Embryonic facial prominence (tissue), 1 donor: ENCODE data around the gene SFPQ.
A peak's percentile ranks its signal among the peaks of the same experiment; 100 is the strongest.
"Not testable (repeated sequence)": the region's sequence is repeated elsewhere in the genome, so short reads cannot be mapped to it uniquely, and the experiment has no call there.

Source experiments
- DNase-seq: peaks from one replicate; pipeline ENCODE4 v3.0.0-alpha.2; 2016; ENCODE audit errors: extremely low spot score

SFPQ gene, protein sequence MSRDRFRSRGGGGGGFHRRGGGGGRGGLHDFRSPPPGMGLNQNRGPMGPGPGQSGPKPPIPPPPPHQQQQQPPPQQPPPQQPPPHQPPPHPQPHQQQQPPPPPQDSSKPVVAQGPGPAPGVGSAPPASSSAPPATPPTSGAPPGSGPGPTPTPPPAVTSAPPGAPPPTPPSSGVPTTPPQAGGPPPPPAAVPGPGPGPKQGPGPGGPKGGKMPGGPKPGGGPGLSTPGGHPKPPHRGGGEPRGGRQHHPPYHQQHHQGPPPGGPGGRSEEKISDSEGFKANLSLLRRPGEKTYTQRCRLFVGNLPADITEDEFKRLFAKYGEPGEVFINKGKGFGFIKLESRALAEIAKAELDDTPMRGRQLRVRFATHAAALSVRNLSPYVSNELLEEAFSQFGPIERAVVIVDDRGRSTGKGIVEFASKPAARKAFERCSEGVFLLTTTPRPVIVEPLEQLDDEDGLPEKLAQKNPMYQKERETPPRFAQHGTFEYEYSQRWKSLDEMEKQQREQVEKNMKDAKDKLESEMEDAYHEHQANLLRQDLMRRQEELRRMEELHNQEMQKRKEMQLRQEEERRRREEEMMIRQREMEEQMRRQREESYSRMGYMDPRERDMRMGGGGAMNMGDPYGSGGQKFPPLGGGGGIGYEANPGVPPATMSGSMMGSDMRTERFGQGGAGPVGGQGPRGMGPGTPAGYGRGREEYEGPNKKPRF

DNA sequence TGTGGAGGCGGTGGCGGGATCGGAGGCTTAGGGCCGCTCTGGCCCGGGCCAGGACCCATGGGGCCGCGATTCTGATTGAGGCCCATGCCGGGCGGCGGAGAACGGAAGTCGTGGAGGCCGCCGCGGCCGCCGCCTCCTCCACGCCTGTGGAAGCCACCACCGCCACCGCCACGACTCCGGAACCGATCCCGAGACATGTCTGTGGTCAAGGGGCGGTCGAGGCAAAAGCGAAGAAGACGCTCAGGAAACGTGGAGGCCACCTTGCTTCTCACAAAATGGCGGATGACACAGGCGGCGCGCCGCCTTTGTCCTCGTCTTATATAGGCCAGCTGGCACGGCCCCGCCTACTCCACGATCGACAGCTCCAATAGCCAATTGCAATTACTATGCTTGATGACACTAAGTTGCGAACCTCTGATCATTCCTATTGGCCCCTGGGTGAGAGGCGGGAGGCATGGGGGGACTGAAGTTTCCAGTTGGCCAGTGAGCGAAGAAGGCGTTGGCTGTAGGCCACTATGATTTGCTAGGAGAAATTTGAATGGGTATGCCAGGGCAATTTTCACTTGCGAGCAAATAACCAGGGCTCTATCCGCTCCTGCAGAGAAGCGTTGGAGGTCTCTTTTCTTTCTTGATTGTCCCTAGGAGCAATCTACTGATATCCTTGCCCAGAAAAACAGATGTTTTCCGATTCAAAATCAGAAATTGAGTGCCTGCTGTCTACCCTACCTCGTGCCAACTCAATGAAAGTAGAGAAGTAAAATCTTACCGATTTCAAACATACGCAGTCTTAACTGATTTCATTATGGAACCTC, at the start of gene SFPQ:
TSS of gene SFPQ (minus strand) at position 293 of the 812 bp plus-strand sequence. CDS start at position 197, 96 bp downstream.
- DNase-seq, result peak; percentile 99

DNA sequence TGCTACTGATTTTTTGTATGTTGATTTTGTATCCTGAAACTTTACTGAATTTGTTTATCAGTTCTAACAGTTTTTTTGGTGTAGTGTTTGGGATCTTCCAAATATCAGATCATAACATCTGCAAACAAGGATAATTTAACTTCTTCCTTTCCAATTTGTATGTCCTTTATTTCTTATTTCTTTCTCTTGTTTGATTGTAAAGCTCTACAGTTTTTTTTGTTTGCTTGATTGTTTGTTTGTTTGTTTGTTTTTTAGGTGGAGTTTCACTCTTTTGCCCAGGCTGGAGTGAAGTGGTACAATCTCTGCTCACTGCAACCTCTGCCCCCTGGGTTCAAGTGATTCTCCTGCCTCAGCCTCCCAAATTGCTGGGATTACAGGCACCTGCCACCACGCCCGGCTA, 43.8 kb upstream of the SFPQ start:
- not testable (repeated sequence) for DNase-seq

DNA sequence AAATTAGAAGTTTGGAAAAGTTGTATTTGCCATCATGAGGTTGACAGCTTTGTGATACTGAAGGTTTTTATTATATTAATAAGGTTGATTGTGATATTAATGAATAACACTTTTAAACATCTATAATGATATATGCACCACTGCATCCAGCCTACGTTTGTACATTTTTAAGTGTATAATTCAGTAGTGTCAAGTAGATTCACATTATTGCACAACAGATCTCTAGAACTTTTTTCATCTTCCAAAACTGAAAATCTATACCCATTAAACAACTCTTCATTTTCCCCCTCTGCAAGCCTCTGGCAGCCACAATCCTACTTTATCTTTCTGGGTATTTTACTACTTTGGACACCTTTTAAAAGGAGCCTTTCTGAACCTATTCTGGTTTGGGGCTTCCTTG, 38.3 kb upstream of the SFPQ start:
- DNase-seq, result no peak

DNA sequence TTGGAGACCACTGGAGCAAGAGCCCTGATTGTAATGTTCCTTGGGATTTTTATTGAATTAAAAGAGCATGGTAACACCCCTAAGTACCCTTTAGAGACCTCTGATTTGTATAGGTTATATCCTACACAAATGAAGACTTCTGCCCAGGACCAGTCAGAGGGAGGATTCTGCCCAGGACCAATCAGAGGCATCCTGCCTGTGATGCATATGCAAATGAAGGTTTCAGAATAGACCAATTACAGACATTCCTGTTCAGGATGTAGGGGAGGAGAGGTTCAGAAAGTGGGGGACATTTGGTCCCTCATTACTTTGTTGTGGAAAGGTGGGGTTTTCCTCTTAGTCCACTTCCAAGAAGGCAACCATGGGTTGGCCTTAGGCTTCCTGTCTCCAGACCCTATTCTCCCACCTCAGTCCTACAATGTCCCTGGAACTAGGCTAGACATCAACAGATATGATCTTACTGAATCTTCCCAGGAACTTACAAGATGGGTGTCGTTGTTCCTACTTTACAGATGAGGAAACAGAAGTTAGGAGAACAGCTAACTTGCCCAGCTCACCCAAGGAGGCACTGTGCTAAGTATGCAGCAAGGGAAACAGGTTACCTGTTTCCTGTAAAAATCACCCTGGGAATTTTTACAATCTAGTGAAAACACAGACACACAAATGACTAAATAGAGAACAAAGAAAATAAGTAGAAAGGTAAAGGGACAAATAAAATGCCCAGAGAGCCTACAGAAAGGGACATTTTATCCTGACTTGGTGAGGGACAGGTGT, 36.8 kb upstream of the SFPQ start:
- no peak for DNase-seq

DNA sequence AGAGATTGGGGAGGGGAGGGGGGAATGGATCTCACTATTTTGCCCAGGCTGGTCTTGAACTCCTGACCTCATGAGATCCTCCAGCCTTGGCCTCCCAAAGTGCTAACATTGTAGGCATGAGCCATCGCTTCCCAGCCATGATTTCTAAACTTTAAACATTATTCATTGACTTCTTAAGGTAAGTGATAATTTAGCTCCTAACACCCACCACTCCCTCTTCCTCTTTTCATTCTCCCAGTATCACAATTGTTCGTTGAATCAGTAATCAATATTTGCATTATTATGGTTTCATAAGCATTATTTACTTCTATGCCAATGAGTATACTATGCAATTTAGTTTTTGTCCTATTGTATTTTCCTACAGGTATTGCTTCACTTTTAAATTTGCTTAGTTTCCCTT, 33.6 kb upstream of the SFPQ start:
- DNase-seq, result no peak

DNA sequence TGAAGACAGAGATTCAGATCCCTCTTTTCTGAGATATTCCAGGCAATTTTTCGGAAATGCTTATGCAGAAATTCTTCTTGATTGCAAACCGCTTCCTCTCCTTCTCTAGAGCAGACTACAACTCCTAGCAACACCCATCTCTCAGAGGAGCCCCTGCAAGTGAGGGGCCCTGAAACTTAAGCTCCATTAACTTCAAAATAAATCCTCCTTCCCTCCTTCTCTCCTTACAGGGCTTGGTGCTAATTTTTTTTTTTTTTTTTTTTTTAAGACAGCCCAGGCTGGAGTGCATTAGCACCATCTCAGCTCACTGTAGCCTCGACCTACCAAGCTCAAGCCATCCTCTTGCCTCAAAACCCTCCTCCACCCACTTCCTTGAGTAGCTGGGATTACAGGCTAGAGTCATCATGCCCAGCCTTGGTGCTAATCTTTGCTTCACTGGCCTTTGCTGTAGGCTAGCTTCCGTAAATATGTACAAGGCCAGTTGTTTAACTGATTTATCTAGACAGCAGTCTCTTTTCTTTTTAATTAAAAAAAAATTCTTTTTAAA, 30.2 kb upstream of the SFPQ start:
- no peak for DNase-seq

DNA sequence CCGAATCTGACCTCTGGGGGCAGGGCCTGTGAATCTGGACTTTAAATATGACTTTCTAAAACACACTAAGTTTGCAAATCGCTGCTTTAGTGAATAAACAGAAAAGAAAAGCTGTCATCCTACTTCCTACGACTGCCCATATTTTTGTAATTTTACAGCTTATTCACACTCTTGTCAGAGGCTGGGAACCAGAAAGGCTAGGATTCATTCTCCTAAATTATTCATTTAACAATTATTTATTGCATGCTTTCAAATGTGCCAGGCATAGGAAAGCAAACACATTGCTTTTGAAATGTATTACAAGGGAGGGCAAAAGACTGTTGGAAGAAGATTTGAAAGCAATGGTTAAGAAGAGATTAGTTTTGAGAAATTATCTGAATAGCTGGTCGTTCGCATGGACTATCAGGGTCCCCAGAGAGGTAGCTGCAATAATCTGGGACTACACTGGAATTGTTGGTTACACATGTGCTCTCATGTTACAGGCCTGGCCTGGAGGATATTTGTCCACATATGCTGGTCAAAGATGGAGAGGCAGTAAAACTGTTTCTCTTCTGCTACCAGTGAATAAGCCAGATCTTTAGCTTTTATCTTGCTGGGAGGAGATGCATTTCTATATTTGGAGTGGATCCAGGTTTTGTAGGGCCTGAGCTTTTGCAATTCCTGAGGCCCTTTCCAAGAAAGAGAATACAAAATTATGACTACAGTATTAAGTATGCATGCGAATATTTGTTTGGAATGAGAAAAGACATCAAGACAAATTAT, 29.6 kb upstream of the SFPQ start:
- no peak for DNase-seq

DNA sequence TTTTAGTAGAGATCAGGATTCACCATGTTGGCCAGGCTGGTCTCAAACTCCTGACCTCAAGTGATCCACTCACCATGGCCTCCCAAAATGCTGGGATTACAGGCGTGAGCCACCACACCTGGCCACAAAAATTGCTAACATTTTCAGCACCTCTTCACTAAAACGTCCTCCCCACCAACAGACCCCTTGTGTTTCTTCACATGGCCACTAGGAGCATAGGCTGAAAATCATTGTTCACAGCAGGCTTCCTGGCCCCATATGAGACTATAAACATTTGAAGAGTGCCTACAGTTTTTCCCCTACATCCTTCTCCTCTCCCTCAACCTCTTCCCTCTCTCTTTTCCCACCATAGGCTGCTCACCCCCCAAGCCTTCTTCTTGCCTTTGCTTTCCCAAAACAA, 28.0 kb upstream of the SFPQ start:
- DNase-seq, result no peak

DNA sequence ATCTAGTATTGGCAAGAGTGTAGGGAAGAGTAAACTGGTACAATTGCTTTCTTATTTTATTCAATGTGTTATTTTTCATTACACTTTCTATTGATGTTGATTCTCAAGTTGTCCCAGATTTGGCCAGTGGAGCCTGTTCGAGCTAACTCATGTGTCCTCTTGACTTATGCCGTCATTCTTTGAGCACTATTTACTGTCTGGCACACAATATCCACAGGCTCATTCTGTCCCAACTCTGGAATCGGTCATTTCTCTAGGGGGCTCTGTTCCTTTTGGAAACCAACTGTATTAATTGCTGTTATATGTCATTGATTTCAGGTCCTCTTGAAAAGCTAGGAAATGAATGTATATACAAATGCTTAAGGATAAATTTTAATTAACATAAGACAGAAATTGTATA, 22.4 kb upstream of the SFPQ start:
- no peak for DNase-seq

DNA sequence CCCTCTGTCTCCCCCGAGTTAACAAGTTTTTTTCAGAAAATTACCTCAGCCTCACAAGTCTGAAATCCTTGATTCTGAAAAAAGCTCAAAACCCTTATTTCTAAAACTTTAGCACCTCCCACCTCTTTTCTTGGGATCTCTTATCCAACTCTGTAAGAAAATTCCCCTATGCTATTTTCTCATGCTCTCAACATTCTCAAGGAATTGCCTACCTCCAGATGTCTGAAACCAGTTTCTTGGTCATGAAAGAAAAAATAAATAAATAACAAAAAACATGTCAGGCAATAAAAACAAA, 18.1 kb upstream of the SFPQ start:
- DNase-seq, result no peak

DNA sequence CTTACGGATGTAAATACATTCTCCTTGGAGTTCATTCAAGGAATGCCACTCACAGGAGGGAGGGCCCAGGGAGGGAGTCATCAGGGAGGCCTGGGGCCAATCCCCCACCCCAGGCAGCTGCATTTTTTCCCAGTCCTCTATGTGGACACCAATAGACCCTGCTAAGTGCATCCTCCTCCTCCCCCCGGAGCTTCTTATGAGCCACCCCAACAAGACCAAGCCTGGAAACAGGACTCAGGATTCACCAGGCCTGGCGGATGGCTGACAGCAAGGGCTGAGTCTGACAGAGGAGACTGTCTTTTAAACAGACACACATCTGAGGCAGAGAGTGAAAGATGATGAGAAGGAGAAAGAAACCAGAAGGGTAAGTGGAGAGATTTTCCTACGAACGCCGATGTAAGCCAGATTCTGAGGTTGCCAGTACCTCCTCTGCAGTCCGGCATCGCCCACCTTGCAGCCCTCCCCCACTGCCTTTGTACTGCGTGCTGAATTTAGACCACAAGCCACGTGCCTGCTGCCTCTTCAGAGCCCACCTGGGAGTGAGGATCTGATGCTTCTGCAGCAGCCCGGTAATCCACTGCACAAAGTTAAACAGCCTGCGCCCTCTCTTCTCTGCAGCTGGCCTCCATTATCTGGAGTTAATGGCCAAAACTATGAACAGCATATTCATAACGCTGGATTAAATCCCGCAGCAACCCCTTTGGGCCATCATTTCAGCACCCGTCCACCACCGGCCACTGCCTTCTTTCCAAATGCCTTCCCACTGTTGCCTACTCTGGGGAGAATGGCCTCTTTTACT, 17.6 kb upstream of the SFPQ start:
- DNase-seq, result no peak

DNA sequence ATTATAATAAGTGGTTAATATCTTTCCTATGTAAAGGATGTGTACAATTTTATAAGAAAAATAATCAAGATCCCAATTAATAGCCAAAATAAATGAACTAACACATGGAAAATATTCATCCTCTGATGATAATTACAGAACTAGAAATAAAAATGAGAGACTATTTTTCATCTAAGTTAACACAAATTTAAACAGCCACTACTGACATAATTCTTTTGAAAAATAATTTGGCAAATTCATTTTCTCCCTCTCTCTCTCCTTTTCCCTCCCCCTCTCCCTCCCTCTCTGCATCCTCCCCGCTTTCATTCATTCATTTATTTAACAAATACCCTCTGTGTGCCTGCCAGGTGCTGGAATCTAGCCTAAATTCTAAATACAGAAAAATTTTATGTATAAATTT, 10.3 kb upstream of the SFPQ start:
- DNase-seq, result no peak

DNA sequence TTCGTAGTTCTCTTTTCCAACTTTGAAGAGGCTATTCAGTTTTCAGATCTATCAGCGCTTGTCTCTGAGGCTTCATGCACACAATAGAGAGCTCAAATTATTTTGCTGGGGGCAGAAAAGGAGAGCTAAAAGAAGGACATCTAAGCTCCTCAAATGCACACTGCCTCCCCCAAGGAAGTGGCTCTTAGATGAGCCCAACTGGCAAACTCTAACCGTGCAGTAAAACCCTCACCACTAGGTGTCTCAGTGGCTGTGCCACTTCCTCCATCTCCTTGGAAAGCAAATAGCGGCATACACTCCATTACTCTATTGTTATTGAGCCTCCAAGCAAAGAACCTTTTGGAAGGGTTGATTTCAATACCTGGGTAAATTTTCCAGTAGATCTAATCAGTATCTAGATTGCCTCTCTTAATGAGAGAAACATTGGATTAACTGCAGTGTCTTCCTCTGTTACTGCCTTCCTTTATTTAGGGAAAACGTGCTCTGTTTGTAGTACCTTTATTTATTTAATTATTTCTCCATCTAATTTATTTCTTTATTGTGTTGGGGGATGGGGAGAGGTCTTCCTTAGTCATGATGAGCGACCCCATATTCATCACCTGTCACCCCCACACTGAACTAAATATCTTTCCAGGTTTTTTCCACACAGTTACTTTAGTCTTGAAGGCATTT, 9.2 kb upstream of the SFPQ start:
- DNase-seq, result peak; percentile 40

DNA sequence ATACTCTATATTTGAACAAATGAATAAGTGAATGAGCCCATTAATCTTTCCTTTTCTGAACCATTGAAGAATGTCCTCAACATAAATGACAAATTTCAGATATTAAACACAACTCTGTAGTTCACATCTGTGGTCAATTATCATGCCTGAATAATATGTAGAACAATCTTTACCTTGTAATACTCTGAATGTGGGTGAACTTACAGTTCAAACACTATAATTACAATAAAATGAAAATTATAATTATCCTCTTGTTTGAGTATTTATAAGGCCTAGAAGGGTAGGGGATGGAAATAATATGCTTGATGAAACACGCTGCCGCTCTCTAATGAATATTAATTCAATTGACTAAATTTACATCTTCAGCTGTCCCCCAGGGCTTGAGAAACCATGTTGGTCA, 8.7 kb upstream of the SFPQ start:
- DNase-seq, result no peak

DNA sequence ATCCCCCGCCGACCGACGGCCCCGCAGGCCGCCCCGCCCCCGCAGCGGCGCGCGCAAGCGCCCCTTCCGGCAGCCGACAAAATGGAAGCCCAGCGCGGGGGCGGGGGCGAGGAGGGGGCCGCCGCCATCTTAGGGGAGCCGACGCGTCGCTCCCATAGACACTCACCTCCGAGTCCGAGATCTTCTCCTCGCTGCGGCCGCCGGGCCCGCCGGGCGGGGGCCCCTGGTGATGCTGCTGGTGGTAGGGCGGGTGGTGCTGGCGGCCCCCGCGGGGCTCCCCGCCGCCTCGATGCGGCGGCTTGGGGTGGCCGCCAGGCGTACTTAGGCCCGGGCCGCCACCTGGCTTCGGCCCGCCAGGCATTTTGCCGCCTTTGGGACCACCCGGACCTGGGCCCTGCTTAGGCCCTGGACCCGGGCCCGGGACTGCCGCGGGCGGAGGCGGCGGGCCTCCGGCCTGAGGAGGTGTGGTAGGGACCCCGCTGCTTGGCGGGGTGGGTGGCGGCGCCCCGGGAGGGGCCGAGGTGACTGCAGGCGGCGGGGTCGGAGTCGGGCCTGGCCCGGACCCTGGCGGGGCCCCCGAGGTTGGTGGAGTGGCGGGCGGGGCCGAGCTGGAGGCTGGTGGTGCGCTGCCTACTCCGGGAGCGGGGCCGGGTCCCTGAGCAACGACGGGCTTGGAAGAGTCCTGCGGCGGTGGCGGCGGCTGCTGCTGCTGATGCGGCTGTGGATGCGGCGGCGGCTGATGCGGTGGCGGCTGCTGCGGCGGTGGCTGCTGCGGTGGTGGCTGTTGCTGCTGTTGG, 691 bp downstream of the SFPQ start:
- DNase-seq, result peak; percentile 77

DNA sequence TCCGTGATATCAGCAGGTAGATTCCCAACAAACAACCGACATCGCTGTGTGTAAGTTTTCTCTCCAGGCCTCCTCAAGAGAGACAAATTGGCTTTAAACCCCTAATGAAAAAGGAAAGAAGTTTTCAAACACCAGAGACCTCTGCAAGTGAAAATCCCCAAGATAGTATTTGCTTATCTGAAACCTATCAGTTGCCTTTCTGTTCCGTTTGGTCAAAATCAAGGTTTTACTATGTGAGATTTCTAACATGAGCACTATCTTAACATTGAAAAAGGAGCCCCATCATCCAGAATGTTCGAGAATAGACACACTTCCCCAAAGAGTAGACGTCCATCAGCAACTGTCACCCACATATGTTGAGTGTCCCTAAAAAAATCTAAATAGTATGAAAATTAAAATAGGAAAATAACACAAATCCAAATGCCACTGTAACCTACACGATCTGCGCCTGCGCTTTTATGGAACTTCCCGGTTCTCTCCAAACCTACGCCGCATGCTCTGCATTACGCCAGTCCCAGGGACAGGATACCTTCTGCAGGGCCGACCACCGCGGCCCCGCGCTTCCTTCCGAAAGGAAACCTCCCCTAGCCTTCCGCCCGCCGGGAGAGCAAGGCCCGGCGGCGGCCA, 1.4 kb downstream of the SFPQ start:
- DNase-seq, result no peak

DNA sequence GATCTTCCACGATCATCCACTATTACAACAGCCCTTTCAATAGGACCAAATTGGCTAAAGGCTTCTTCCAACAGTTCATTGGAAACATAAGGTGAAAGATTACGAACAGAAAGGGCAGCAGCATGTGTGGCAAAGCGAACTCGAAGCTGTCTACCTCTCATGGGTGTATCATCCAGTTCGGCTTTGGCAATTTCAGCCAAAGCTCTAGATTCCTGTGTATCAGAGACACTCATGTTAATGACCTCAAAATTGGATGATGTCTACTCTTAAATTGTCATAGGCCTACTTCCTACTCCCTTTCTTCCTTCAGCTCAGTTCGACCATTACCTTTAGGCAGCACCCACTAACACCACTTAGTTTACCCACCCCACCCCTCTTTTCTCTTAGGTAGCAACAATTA, 2.2 kb downstream of the SFPQ start:
- no peak for DNase-seq
